SKM-1 (cell line): Measurements from ENCODE around the gene ACSM4.
"Not testable (repeated sequence)": the region's sequence is repeated elsewhere in the genome, so short reads cannot be mapped to it uniquely, and the experiment has no call there.

Experiments used
- DNase-seq: peaks from one replicate; lab custom pipeline; 2025; ENCODE audit not compliant: unreplicated experiment; lab: John Stamatoyannopoulos, UW

ACSM4 gene

GRCh38 chr12:7303772-7304171 is at the start of gene ACSM4:
Gene ACSM4, plus strand, starts transcription at chr12:7304072. Its CDS starts 260 bp downstream, at chr12:7304332.
- DNase-seq, result no peak

- no peak for DNase-seq
Measured at GRCh38 chr12:7259060-7259459, 44.8 kb upstream of the ACSM4 start.

- no peak for DNase-seq
Measured at GRCh38 chr12:7264538-7264937, 39.3 kb upstream of the ACSM4 start.

- no peak for DNase-seq
Measured at GRCh38 chr12:7265251-7265650, 38.6 kb upstream of the ACSM4 start.

- no peak for DNase-seq
Measured at GRCh38 chr12:7269273-7269672, 34.6 kb upstream of the ACSM4 start.

- no peak for DNase-seq
Measured at GRCh38 chr12:7271893-7272514, 31.9 kb upstream of the ACSM4 start.

GRCh38 chr12:7275482-7275881 is 28.4 kb upstream of the ACSM4 start:
- not testable (repeated sequence) for DNase-seq

GRCh38 chr12:7282844-7283243 is 21.0 kb upstream of the ACSM4 start:
- no peak for DNase-seq

- no peak for DNase-seq
Measured at GRCh38 chr12:7289743-7290142, 14.1 kb upstream of the ACSM4 start.

GRCh38 chr12:7290588-7290987 is 13.3 kb upstream of the ACSM4 start:
- not testable (repeated sequence) for DNase-seq

GRCh38 chr12:7292300-7292699 is 11.6 kb upstream of the ACSM4 start:
- no peak for DNase-seq

- DNase-seq, result no peak
Measured at GRCh38 chr12:7293670-7294069, 10.2 kb upstream of the ACSM4 start.

- no peak for DNase-seq
Measured at GRCh38 chr12:7295529-7295928, 8.3 kb upstream of the ACSM4 start.

- no peak for DNase-seq
Measured at GRCh38 chr12:7297865-7298264, 6.0 kb upstream of the ACSM4 start.

GRCh38 chr12:7302266-7302986 is 1.4 kb upstream of the ACSM4 start:
- no peak for DNase-seq

GRCh38 chr12:7303230-7303629 is 642 bp upstream of the ACSM4 start:
- DNase-seq, result no peak

GRCh38 chr12:7304456-7304855 is 584 bp downstream of the ACSM4 start:
- no peak for DNase-seq

- DNase-seq, result no peak
Measured at GRCh38 chr12:7310070-7310469, 6.2 kb downstream of the ACSM4 start.

- DNase-seq, result no peak
Measured at GRCh38 chr12:7319930-7320329, 16.1 kb downstream of the ACSM4 start.

- DNase-seq, result no peak
Measured at GRCh38 chr12:7321624-7322023, 17.8 kb downstream of the ACSM4 start.

- no peak for DNase-seq
Measured at GRCh38 chr12:7322599-7322998, 18.7 kb downstream of the ACSM4 start.

GRCh38 chr12:7324176-7324575 is 20.3 kb downstream of the ACSM4 start:
- no peak for DNase-seq

- DNase-seq, result no peak
Measured at GRCh38 chr12:7327918-7328317, 24.0 kb downstream of the ACSM4 start.
